Liver (tissue), 9 donors: ENCODE measurements around the gene A1CF. TPM values are rescaled to one million over a fixed set of nuclear protein-coding genes. Genes with fewer than 3 reads are reported as not detected.
A peak's percentile ranks its signal among the peaks of the same experiment; 100 is the strongest.

Experiments
- DNase-seq: peaks from one replicate; pipeline ENCODE4 v3.0.0-alpha.2; 2017; ENCODE audit warnings: low spot score
- H3K27ac ChIP-seq, 2 donors: one replicate each; pipeline ENCODE4 v1.7.0; 2013; ENCODE audit warnings: inconsistent platforms in 2 of 2, low read length in 2 of 2, control low read depth in 1 of 2, low read depth in 1 of 2, mild to moderate bottlenecking in 1 of 2
- H3K27me3 ChIP-seq, 4 donors: one replicate each; pipeline versions ENCODE4 v1.6.1 to v1.7.0; 2013; ENCODE audit warnings: low read length in 3 of 4, inconsistent platforms in 1 of 4, mild to moderate bottlenecking in 1 of 4, moderate library complexity in 1 of 4; ENCODE audit not compliant: control insufficient read depth in 4 of 4, insufficient read depth in 4 of 4
- H3K36me3 ChIP-seq, 4 donors: one replicate each; pipeline versions ENCODE4 v1.6.1 to v1.7.0; 2013; ENCODE audit warnings: low read length in 3 of 4, mild to moderate bottlenecking in 3 of 4, low read depth in 1 of 4, moderate library complexity in 1 of 4; ENCODE audit not compliant: control insufficient read depth in 4 of 4, insufficient read depth in 3 of 4
- H3K4me1 ChIP-seq, 4 donors: one replicate each; pipeline versions ENCODE4 v1.6.1 to v1.7.0; 2013; ENCODE audit warnings: low read length in 3 of 4, mild to moderate bottlenecking in 3 of 4, moderate library complexity in 1 of 4; ENCODE audit not compliant: control insufficient read depth in 4 of 4, insufficient read depth in 4 of 4
- H3K4me3 ChIP-seq, 3 donors: one replicate each; pipeline versions ENCODE4 v1.6.1 to v1.7.0; 2013; ENCODE audit warnings: low read length in 3 of 3, control low read depth in 1 of 3, low read depth in 1 of 3, mild to moderate bottlenecking in 1 of 3
- H3K9ac ChIP-seq, 2 donors: one replicate each; pipeline ENCODE4 v1.7.0; 2013; ENCODE audit warnings: low read length in 2 of 2, mild to moderate bottlenecking in 2 of 2, moderate library complexity in 2 of 2, control low read depth in 1 of 2, low read depth in 1 of 2
- H3K9me3 ChIP-seq, 4 donors: one replicate each; pipeline versions ENCODE4 v1.6.1 to v1.7.0; 2013; ENCODE audit warnings: low read length in 3 of 4; ENCODE audit not compliant: control insufficient read depth in 4 of 4
- EGR1 ChIP-seq, 2 donors: IDR thresholded peaks; 2 replicates each; pipeline ENCODE4 v1.6.1; 2016 to 2018; ENCODE audit warnings: antibody characterized with exemption in 2 of 2, low read depth in 2 of 2
- FOXA1 ChIP-seq: IDR thresholded peaks from 2 replicates; pipeline ENCODE4 v1.6.1; 2016; ENCODE audit warnings: antibody characterized with exemption
- FOXA2 ChIP-seq: IDR thresholded peaks from 2 replicates; pipeline ENCODE4 v1.6.1; 2016; ENCODE audit warnings: antibody characterized with exemption
- GABPA ChIP-seq, 2 donors: IDR thresholded peaks in 1 of 2; conservative IDR thresholded peaks in 1 of 2; 2 replicates each; pipeline ENCODE4 v1.6.1; 2016; ENCODE audit warnings: antibody characterized with exemption in 2 of 2, mild to moderate bottlenecking in 1 of 2, moderate library complexity in 1 of 2
- HNF4A ChIP-seq, 2 donors: conservative IDR thresholded peaks; 2 replicates each; pipeline ENCODE4 v1.6.1; 2016; ENCODE audit warnings: antibody characterized with exemption in 2 of 2, mild to moderate bottlenecking in 2 of 2
- HNF4G ChIP-seq: IDR thresholded peaks from 2 replicates; pipeline ENCODE4 v1.6.1; 2016; ENCODE audit warnings: antibody characterized with exemption
- JUND ChIP-seq, 2 donors: IDR thresholded peaks; 2 replicates each; pipeline ENCODE4 v1.6.1; 2016; ENCODE audit warnings: antibody characterized with exemption in 2 of 2
- MAX ChIP-seq: IDR thresholded peaks from 2 replicates; pipeline ENCODE4 v1.6.1; 2016; ENCODE audit warnings: antibody characterized with exemption
- NR2F2 ChIP-seq: IDR thresholded peaks from 2 replicates; pipeline ENCODE4 v1.6.1; 2016; ENCODE audit warnings: antibody characterized with exemption
- RAD21 ChIP-seq, 2 donors: IDR thresholded peaks; 2 replicates each; pipeline ENCODE4 v1.6.1; 2016; ENCODE audit warnings: antibody characterized with exemption in 2 of 2, mild to moderate bottlenecking in 2 of 2
- REST ChIP-seq: IDR thresholded peaks from 2 replicates; pipeline ENCODE4 v1.6.1; 2016; ENCODE audit warnings: antibody characterized with exemption, mild to moderate bottlenecking
- RXRA ChIP-seq, 2 donors: IDR thresholded peaks; 2 replicates each; pipeline ENCODE4 v1.6.1; 2017 to 2018; ENCODE audit warnings: antibody characterized with exemption in 2 of 2, mild to moderate bottlenecking in 1 of 2
- SP1 ChIP-seq: IDR thresholded peaks from 2 replicates; pipeline ENCODE4 v1.6.1; 2018; ENCODE audit warnings: antibody characterized with exemption, mild to moderate bottlenecking
- TAF1 ChIP-seq: conservative IDR thresholded peaks from 2 replicates; pipeline ENCODE4 v1.6.1; 2016; ENCODE audit warnings: antibody characterized with exemption, mild to moderate bottlenecking
- YY1 ChIP-seq: IDR thresholded peaks from 2 replicates; pipeline ENCODE4 v1.6.1; 2016; ENCODE audit warnings: antibody characterized with exemption, mild to moderate bottlenecking
- ZBTB33 ChIP-seq: IDR thresholded peaks from 2 replicates; pipeline ENCODE4 v1.6.1; 2016; ENCODE audit warnings: antibody characterized with exemption
- WGBS: extraction: QIAGEN DNeasy Blood & Tissue Kit; methylation state at CpG from one replicate; pipeline ENCODE4 v1.1.7; 2013; 5-methylcytosine and 5-hydroxymethylcytosine counted together
- polyA plus RNA-seq, 2 donors: library from polyadenylated mRNA; stranded (reverse) in 1 of 2; unstranded in 1 of 2; fragments of 200-250 nt in 1 of 2; fragments of >200 nt in 1 of 2; fragmentation: Nextera tagmentation in 1 of 2; extraction: Ambion mirVana in 1 of 2; gene quantifications; one replicate each; pipeline versions ENCODE4 v1.2.1 to v1.2.3, GENCODE V29; 2013 to 2015
- total RNA-seq, 2 donors: library from RNA; depleted of rRNA; stranded (reverse); fragments of >200 nt; gene quantifications; one replicate each; pipeline ENCODE4 v1.2.3, GENCODE V29; 2014
- TF ChIP-seq, protein P1 (sequence below): IDR thresholded peaks from 2 replicates; pipeline ENCODE4 v1.6.1; 2016; ENCODE audit warnings: antibody characterized with exemption
- TF ChIP-seq, protein P2 (sequence below): fragments of 150-350 bp; IDR thresholded peaks from 2 replicates; pipeline ENCODE4 v1.5.1; 2017; ENCODE audit warnings: improper control_type of control experiment, low read depth, low read length; ENCODE audit not compliant: missing input control
- donor health status: healthy.
- donor health status: healthy.
- donor health status: healthy.
- donor health status: healthy.
- donor health status: healthy.

The A1CF gene
- total and polyA plus RNA-seq, 4 donors = 31.8 to 198 (median 111) TPM

DNA sequence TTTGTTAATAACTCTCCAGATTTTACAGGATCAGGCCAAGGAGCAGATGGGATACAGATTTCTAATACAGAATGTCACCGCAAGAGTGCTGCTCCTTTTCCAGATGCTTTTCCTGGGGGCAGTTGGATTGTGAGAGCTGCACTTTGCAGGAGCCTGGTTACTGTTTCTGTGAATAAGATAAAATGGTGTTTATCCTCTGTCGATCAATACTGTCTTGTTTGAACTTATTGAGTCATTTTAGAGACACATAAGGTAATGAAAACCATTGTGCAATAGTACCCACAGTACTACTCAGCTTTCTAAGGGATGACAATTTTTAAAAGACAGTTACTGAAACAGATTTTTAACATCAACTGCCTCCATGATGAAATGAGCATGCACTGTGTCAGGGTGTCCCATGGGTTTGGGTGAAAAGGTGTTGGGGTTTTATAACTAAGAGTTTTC is 2.9 kb downstream of the A1CF start:
- peak overlapping the region in 1 of 2 donors; percentile 96 for H3K9ac ChIP-seq
- 22% methylated on average over 2 of the region's 2 CpGs for WGBS
- peaks cover 0 to 3% (median 0%) of the 10 kb centered on the region in 4 donors for H3K36me3 ChIP-seq
- peaks cover 8 to 56% (median 40%) of the 10 kb centered on the region in 4 donors for H3K4me1 ChIP-seq
- H3K9me3 ChIP-seq = no peaks in the 10 kb centered on the region
- no peaks in the 10 kb centered on the region for H3K27me3 ChIP-seq
- H3K27ac ChIP-seq = peak overlapping the region; percentile 84 to 93
- no peak for DNase-seq
- no peak for TF ChIP-seq NR2F2
- TF ChIP-seq ZBTB33 = peak; percentile 74
- TF ChIP-seq EGR1 (IDR thresholded peaks at IDR 0.05; ENCODE audit: low read depth in 2 of 2) = peak in 1 of 2 donors; percentile 67
- peak; percentile 87 for TF ChIP-seq TAF1
- TF ChIP-seq, protein P1, sequence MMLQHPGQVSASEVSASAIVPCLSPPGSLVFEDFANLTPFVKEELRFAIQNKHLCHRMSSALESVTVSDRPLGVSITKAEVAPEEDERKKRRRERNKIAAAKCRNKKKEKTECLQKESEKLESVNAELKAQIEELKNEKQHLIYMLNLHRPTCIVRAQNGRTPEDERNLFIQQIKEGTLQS = peak; percentile 89
- TF ChIP-seq, protein P2, sequence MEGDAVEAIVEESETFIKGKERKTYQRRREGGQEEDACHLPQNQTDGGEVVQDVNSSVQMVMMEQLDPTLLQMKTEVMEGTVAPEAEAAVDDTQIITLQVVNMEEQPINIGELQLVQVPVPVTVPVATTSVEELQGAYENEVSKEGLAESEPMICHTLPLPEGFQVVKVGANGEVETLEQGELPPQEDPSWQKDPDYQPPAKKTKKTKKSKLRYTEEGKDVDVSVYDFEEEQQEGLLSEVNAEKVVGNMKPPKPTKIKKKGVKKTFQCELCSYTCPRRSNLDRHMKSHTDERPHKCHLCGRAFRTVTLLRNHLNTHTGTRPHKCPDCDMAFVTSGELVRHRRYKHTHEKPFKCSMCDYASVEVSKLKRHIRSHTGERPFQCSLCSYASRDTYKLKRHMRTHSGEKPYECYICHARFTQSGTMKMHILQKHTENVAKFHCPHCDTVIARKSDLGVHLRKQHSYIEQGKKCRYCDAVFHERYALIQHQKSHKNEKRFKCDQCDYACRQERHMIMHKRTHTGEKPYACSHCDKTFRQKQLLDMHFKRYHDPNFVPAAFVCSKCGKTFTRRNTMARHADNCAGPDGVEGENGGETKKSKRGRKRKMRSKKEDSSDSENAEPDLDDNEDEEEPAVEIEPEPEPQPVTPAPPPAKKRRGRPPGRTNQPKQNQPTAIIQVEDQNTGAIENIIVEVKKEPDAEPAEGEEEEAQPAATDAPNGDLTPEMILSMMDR = no peak
- peak; percentile 57 for TF ChIP-seq REST
- TF ChIP-seq GABPA (IDR thresholded peaks at IDR 0.05 in 1 of 2, conservative IDR thresholded peaks at IDR 0.05 in 1 of 2) = no peak
- TF ChIP-seq FOXA1 = peak; percentile 51
- TF ChIP-seq FOXA2 = peak; percentile 64
- peak; percentile 68 to 94 for TF ChIP-seq JUND (IDR thresholded peaks at IDR 0.05)
- no peak for TF ChIP-seq HNF4G
- TF ChIP-seq RAD21 (IDR thresholded peaks at IDR 0.05) = peak; percentile 46 to 53
- peak; percentile 74 to 86 for TF ChIP-seq HNF4A (conservative IDR thresholded peaks at IDR 0.05)
- peak; percentile 95 for TF ChIP-seq YY1
- peak; percentile 75 for TF ChIP-seq SP1
- peak; percentile 81 to 91 for TF ChIP-seq RXRA (IDR thresholded peaks at IDR 0.05)
- TF ChIP-seq MAX = peak; percentile 91
- H3K4me3 ChIP-seq = peak overlapping the region; percentile 43 to 90 (median 79)
